H9 (cell line): Measurements from ENCODE around the gene CNNM1. TPM values are rescaled to one million over a fixed set of nuclear protein-coding genes. Genes with fewer than 3 reads are reported as not detected.
A peak's percentile ranks its signal among the peaks of the same experiment; 100 is the strongest.

Source experiments
- DNase-seq: peaks from one replicate; pipeline ENCODE4 v3.0.0-alpha.2; 2017
- H2AFZ ChIP-seq: one replicate; pipeline ENCODE4 v1.6.1; 2013; ENCODE audit warnings: mild to moderate bottlenecking, low read length, control low read depth, moderate library complexity
- H2AK5ac ChIP-seq: 2 replicates; pipeline ENCODE4 v1.6.1; 2013; ENCODE audit warnings: low read length, control low read depth, mixed read lengths; ENCODE audit not compliant: insufficient read length
- H2BK120ac ChIP-seq: one replicate; pipeline ENCODE4 v1.6.1; 2013; ENCODE audit warnings: low read depth, mild to moderate bottlenecking, low read length, control low read depth, inconsistent platforms; ENCODE audit not compliant: poor library complexity, severe bottlenecking
- H2BK12ac ChIP-seq: 2 replicates; pipeline ENCODE4 v1.6.1; 2013; ENCODE audit warnings: low read length, control low read depth, mixed read lengths, low read depth; ENCODE audit not compliant: insufficient read length
- H2BK15ac ChIP-seq: 2 replicates; pipeline ENCODE4 v1.6.1; 2013; ENCODE audit warnings: low read depth, low read length, control low read depth
- H2BK20ac ChIP-seq: one replicate; pipeline ENCODE4 v1.6.1; 2013; ENCODE audit warnings: low read depth, mild to moderate bottlenecking, low read length, control low read depth, inconsistent platforms; ENCODE audit not compliant: poor library complexity, severe bottlenecking
- H2BK5ac ChIP-seq: 2 replicates; pipeline ENCODE4 v1.6.1; 2013; ENCODE audit warnings: low read length, control low read depth, mixed read lengths; ENCODE audit not compliant: insufficient read length
- H3K14ac ChIP-seq: 2 replicates; pipeline ENCODE4 v1.6.1; 2013; ENCODE audit warnings: low read length, control low read depth; ENCODE audit not compliant: insufficient read depth
- H3K18ac ChIP-seq: 2 replicates; pipeline ENCODE4 v1.6.1; 2013; ENCODE audit warnings: low read depth, mild to moderate bottlenecking, mixed read lengths, low read length, control low read depth; ENCODE audit not compliant: insufficient read length
- H3K23ac ChIP-seq: 2 replicates; pipeline ENCODE4 v1.6.1; 2013; ENCODE audit warnings: low read length, control low read depth, mixed read lengths, low read depth; ENCODE audit not compliant: insufficient read length
- H3K23me2 ChIP-seq: 2 replicates; pipeline ENCODE4 v1.6.1; 2013; ENCODE audit warnings: low read depth, mild to moderate bottlenecking, mixed read lengths, low read length, control low read depth; ENCODE audit not compliant: insufficient read length, poor library complexity, severe bottlenecking
- H3K27ac ChIP-seq: 2 replicates; pipeline ENCODE4 v1.5.1; 2013; ENCODE audit warnings: low read length, control low read depth, mixed read lengths, low read depth; ENCODE audit not compliant: insufficient read length
- H3K27me3 ChIP-seq: 2 replicates; pipeline ENCODE4 v1.6.1; 2013; ENCODE audit warnings: low read length, control low read depth, inconsistent platforms; ENCODE audit not compliant: insufficient read depth
- H3K4ac ChIP-seq: 2 replicates; pipeline ENCODE4 v1.6.1; 2013; ENCODE audit warnings: low read depth, mild to moderate bottlenecking, control low read depth, inconsistent platforms, low read length, moderate library complexity
- H3K4me1 ChIP-seq: 2 replicates; pipeline ENCODE4 v1.6.1; 2013; ENCODE audit warnings: low read length, control low read depth, inconsistent platforms; ENCODE audit not compliant: insufficient read depth
- H3K4me2 ChIP-seq: 2 replicates; pipeline ENCODE4 v1.6.1; 2013; ENCODE audit warnings: low read length, control low read depth, mixed read lengths; ENCODE audit not compliant: insufficient read length, insufficient read depth
- H3K56ac ChIP-seq: 2 replicates; pipeline ENCODE4 v1.6.1; 2013; ENCODE audit warnings: low read depth, mild to moderate bottlenecking, mixed read lengths, low read length, control low read depth; ENCODE audit not compliant: insufficient read length
- H3K79me1 ChIP-seq: 2 replicates; pipeline ENCODE4 v1.6.1; 2013; ENCODE audit warnings: low read depth, mild to moderate bottlenecking, moderate library complexity, low read length, control low read depth, inconsistent platforms; ENCODE audit not compliant: insufficient read depth, poor library complexity, severe bottlenecking
- H3K79me2 ChIP-seq: 2 replicates; pipeline ENCODE4 v1.6.1; 2013; ENCODE audit warnings: low read length, control low read depth, inconsistent platforms; ENCODE audit not compliant: insufficient read depth
- H3K9ac ChIP-seq: 2 replicates; pipeline ENCODE4 v1.6.1; 2013; ENCODE audit warnings: low read length, control low read depth, mixed read lengths; ENCODE audit not compliant: insufficient read length; ENCODE audit errors: extremely low read depth
- H3K9me3 ChIP-seq: one replicate; pipeline ENCODE4 v1.6.1; 2013; ENCODE audit warnings: low read depth, low read length, inconsistent platforms; ENCODE audit not compliant: control insufficient read depth
- H3T11ph ChIP-seq: one replicate; pipeline ENCODE4 v1.6.1; 2013; ENCODE audit warnings: mild to moderate bottlenecking, low read length, control low read depth, inconsistent platforms
- H4K20me1 ChIP-seq: one replicate; pipeline ENCODE4 v1.6.1; 2013; ENCODE audit not compliant: control insufficient read depth, insufficient read length, insufficient read depth
- H4K5ac ChIP-seq: 2 replicates; pipeline ENCODE4 v1.6.1; 2013; ENCODE audit warnings: low read depth, mild to moderate bottlenecking, mixed read lengths, low read length, control low read depth; ENCODE audit not compliant: insufficient read length
- H4K8ac ChIP-seq: replicated peaks from 2 replicates; pipeline ENCODE4 v1.6.1; 2013; ENCODE audit warnings: low read length, control low read depth, mixed read lengths, low read depth; ENCODE audit not compliant: insufficient read length
- H4K91ac ChIP-seq: 2 replicates; pipeline ENCODE4 v1.6.1; 2013; ENCODE audit warnings: low read depth, mild to moderate bottlenecking, moderate library complexity, mixed read lengths, low read length, control low read depth; ENCODE audit not compliant: insufficient read length
- H3K27ac Mint-ChIP-seq, 3 experiments: 2 replicates in 2 of 3; 3 replicates in 1 of 3; pipeline ENCODE4 v1.8.0; 2020 to 2021; ENCODE audit warnings: mixed read lengths in 3 of 3, mild to moderate bottlenecking in 1 of 3, moderate library complexity in 1 of 3
- H3K27me3 Mint-ChIP-seq: 2 replicates; pipeline ENCODE4 v1.8.0; 2021; ENCODE audit warnings: low read depth, mild to moderate bottlenecking, moderate library complexity, mixed read lengths
- H3K36me3 Mint-ChIP-seq, 3 experiments: 2 replicates in 2 of 3; 3 replicates in 1 of 3; pipeline ENCODE4 v1.8.0; 2020 to 2021; ENCODE audit warnings: low read depth in 3 of 3, mixed read lengths in 3 of 3; ENCODE audit not compliant: insufficient read depth in 1 of 3
- H3K4me1 Mint-ChIP-seq, 2 experiments: 2 replicates each; pipeline ENCODE4 v1.8.0; 2020; ENCODE audit warnings: mixed read lengths in 2 of 2
- H3K4me3 Mint-ChIP-seq, 2 experiments: 2 replicates in 1 of 2; 3 replicates in 1 of 2; pipeline ENCODE4 v1.8.0; 2020 to 2021; ENCODE audit warnings: mild to moderate bottlenecking in 2 of 2, mixed read lengths in 2 of 2, moderate library complexity in 1 of 2
- H3K9me3 Mint-ChIP-seq, 2 experiments: 2 replicates in 1 of 2; 3 replicates in 1 of 2; pipeline ENCODE4 v1.8.0; 2020; ENCODE audit warnings: mild to moderate bottlenecking in 2 of 2, mixed read lengths in 2 of 2, moderate library complexity in 1 of 2
- CTCF ChIP-seq: fragments of 200-600 bp; sonication (generic); conservative IDR thresholded peaks from 3 replicates; pipeline ENCODE4 v1.8.0; 2021; ENCODE audit warnings: antibody characterized with exemption, mild to moderate bottlenecking
- WGBS: extraction: QIAGEN DNeasy Blood & Tissue Kit; methylation state at CpG from one replicate; pipeline ENCODE4 v1.1.7; 2013; ENCODE audit warnings: missing lambda C conversion rate, low lambda C conversion rate, mixed read lengths; ENCODE audit not compliant: insufficient read length; ENCODE audit errors: extremely low coverage; 5-methylcytosine and 5-hydroxymethylcytosine counted together
- total RNA-seq: library from RNA; stranded (reverse); gene quantifications from 2 replicates; pipeline ENCODE4 v1.2.1, GENCODE V29; 2021

Gene CNNM1
- total RNA-seq, 1 experiment from 2014 or later, result 0.35 TPM

GRCh38 chr10:99329554-99330346, 594 bp downstream of the CNNM1 start:
- no peak overlapping the region for H3K23ac ChIP-seq
- H2BK15ac ChIP-seq, result no peak overlapping the region
- H3K36me3 Mint-ChIP-seq, result no peaks in the 10 kb centered on the region; a peak in 1 of 7 replicates
- peaks cover 0 to 3% of the 10 kb centered on the region in 2 experiments; a peak in 1 of 5 replicates for H3K9me3 Mint-ChIP-seq
- H3K4ac ChIP-seq, result no peak overlapping the region
- H2AK5ac ChIP-seq, result no peak overlapping the region
- no peak overlapping the region for H3T11ph ChIP-seq
- H3K4me3 Mint-ChIP-seq, result peak overlapping the region; percentile 51 to 73
- H4K91ac ChIP-seq, result no peak overlapping the region
- H3K56ac ChIP-seq, result no peak overlapping the region
- H3K18ac ChIP-seq, result no peak overlapping the region
- peak overlapping the region; percentile 58 for H3K4me2 ChIP-seq
- 0 out of 2 replicates have a peak overlapping the region, but pooled peaks have one; percentile 78 for H3K14ac ChIP-seq
- no peak overlapping the region for H3K9ac ChIP-seq
- peaks cover 15% of the 10 kb centered on the region for H3K23me2 ChIP-seq
- H2AFZ ChIP-seq, result no peak overlapping the region
- H3K27ac ChIP-seq, result no peak overlapping the region
- H3K79me2 ChIP-seq, result no peaks in the 10 kb centered on the region
- H4K8ac ChIP-seq, result no peak overlapping the region
- no peak overlapping the region for H3K27ac Mint-ChIP-seq
- no peaks in the 10 kb centered on the region for H3K79me1 ChIP-seq
- no peaks in the 10 kb centered on the region for H3K9me3 ChIP-seq
- H3K27me3 Mint-ChIP-seq, result peaks cover 75% of the 10 kb centered on the region
- no peak overlapping the region for H2BK120ac ChIP-seq
- H2BK5ac ChIP-seq, result no peak overlapping the region
- no peaks in the 10 kb centered on the region for H3K4me1 ChIP-seq
- H4K5ac ChIP-seq, result no peak overlapping the region
- no CpG with 5 or more reads among the region's 94 CpGs for WGBS
- no peaks in the 10 kb centered on the region for H4K20me1 ChIP-seq
- peaks cover 0 to 11% of the 10 kb centered on the region in 2 experiments; a peak in 2 of 4 replicates for H3K4me1 Mint-ChIP-seq
- H2BK20ac ChIP-seq, result no peak overlapping the region
- H2BK12ac ChIP-seq, result no peak overlapping the region
- DNase-seq, result peak; percentile 51
- TF ChIP-seq CTCF, result no peak
- H3K27me3 ChIP-seq, result peaks cover 29% of the 10 kb centered on the region; the same call in 1 of the 2 replicates
